ENCODE data around the gene DLG2. TPM values are rescaled to one million over a fixed set of nuclear protein-coding genes. Genes with fewer than 3 reads are reported as not detected.
"Not testable (repeated sequence)": the region's sequence is repeated elsewhere in the genome, so short reads cannot be mapped to it uniquely, and the experiment has no call there.

Gene DLG2
- total RNA-seq, 1 donor from 2014 or later, result 0.17 TPM

DNA sequence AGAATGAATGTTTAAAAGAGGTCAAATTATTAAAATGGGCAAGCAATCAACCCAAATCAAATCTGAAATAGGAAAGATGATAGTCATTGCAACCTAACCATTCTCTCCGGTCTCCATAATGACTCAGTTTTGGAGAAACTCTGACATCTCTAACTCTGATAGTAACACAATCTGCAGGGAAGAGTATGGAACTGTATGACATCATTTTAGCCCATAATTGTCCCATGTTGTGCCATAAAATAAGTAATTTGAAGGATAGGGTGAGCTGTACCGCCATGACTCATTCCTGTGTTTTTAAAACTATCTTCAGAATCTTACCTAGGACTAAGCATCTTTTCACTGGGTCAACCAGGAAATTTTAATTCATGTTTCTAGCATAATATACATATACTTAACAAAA is 350.8 kb downstream of the DLG2 start:
- DNase-seq (ENCODE audit: low read depth), result no peak
- H3K4me3 ChIP-seq (ENCODE audit: low read depth, low read length), result no peak overlapping the region
- no peak for TF ChIP-seq CTCF (conservative IDR thresholded peaks at IDR 0.05; ENCODE audit: low read depth, low read length)

- not testable (repeated sequence) for DNase-seq (ENCODE audit: low read depth)
These were observed 356.8 kb downstream of the DLG2 start for GRCh38 chr11:85270315-85270714.

DNA sequence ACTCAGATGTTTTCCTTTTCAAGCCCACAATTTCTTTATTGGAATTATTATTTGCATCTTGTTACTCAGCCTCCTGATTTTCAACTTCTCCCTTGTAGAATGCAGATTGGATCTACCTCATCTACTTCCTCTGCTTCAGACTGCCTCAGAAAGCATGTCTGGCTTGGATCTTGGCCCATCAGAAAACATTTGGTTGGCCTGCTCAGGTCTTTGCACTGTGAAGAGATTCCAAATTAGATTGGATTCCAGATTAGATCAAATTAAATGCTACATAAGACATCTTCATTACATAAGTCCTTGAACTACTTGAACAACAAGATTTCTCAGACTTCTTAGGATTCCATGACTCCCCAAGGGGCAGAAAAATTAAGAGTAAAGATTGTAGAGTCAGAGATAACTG is 358.0 kb downstream of the DLG2 start:
- TF ChIP-seq CTCF (conservative IDR thresholded peaks at IDR 0.05; ENCODE audit: low read depth, low read length), result no peak
- DNase-seq (ENCODE audit: low read depth), result no peak
- H3K4me3 ChIP-seq (ENCODE audit: low read depth, low read length), result no peak overlapping the region

More at GRCh38 chr11:85270315-85270714, 356.8 kb downstream of the DLG2 start:
- not testable (repeated sequence) for H3K4me3 ChIP-seq (ENCODE audit: low read depth, low read length)

DNA sequence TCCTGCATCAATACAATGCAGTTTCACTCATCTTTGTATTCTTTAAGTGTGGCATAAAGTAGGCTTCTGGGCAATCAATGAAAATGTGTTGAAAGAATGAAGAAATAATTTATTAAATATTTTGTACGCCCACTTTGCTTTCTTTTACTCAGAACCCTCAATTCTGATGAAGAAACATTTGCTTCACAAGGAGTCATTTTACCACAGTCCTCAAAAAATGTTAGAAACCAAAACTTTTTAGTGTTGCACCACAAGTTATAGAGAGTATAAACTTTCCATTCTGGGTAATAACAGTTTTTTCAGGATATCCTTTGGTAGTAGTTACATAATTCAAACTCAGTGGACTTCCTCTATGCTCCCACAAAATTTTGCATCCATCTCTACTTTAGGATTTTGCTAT is 360.5 kb downstream of the DLG2 start:
- no peak for TF ChIP-seq CTCF (conservative IDR thresholded peaks at IDR 0.05; ENCODE audit: low read depth, low read length)
- DNase-seq (ENCODE audit: low read depth), result no peak
- no peak overlapping the region for H3K4me3 ChIP-seq (ENCODE audit: low read depth, low read length)

DNA sequence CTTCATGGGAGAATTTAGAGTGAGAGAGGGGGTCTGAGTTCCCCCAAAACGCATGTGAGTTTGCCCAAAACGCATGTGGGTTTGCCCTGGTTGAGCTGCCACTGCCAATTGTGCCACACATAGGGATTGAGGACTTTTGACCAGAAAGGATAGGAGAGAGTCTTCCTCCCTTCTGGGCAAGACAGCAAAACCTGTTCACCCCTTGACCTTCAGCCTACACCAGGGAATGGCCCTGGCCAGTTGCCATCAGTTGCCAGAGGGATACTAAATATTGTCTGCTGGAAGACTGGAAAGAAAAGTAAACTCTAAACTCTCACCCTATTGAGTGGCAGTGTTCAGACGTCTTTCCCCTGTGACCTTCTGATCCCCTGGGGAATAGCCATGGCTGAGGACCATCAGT is 363.8 kb downstream of the DLG2 start:
- no peak for TF ChIP-seq CTCF (conservative IDR thresholded peaks at IDR 0.05; ENCODE audit: low read depth, low read length)
- DNase-seq (ENCODE audit: low read depth), result no peak
- H3K4me3 ChIP-seq (ENCODE audit: low read depth, low read length), result no peak overlapping the region

- TF ChIP-seq CTCF (conservative IDR thresholded peaks at IDR 0.05; ENCODE audit: low read depth, low read length), result no peak
- no peak overlapping the region for H3K4me3 ChIP-seq (ENCODE audit: low read depth, low read length)
- no peak for DNase-seq (ENCODE audit: low read depth)
These were observed 369.3 kb downstream of the DLG2 start for GRCh38 chr11:85257837-85258236.

DNA sequence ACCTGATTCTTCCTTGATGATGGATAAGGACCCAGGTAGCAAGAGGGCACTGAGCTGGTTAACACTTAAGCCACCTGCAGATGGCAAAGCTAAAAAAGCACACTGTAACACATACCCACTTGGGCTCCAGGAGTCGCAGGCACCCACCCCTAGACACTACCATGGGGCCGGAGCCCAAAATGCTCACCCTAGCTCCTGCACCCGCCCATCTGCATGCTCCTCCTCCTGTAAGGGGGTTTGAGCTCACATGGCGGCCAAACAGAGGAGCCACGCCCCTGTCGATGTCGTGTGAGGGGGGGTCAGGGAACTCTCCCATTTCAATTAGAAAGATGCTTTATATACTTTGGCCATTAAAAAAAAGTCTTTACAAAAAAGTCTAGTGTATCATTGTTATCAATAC is 370.7 kb downstream of the DLG2 start:
- no peak for TF ChIP-seq CTCF (conservative IDR thresholded peaks at IDR 0.05; ENCODE audit: low read depth, low read length)
- H3K4me3 ChIP-seq (ENCODE audit: low read depth, low read length), result no peak overlapping the region
- DNase-seq (ENCODE audit: low read depth), result no peak

- TF ChIP-seq CTCF (conservative IDR thresholded peaks at IDR 0.05; ENCODE audit: low read depth, low read length), result no peak
- DNase-seq (ENCODE audit: low read depth), result no peak
- no peak overlapping the region for H3K4me3 ChIP-seq (ENCODE audit: low read depth, low read length)
These were observed 377.7 kb downstream of the DLG2 start for GRCh38 chr11:85249482-85249881.

Data from epithelial cell of proximal tubule (primary cell).